OCI-LY3 (cell line): ENCODE data around the gene MIAT.

Source experiments
- H2AFZ ChIP-seq: fragments of 200-600, 300-600 bp; shearing (Covaris generic); 2 replicates; pipeline ENCODE4 v1.6.0; 2014; ENCODE audit warnings: antibody characterized with exemption, low read depth, low read length
- H3K27ac ChIP-seq: fragments of 200-600, 300-600 bp; sonication (generic); 2 replicates; pipeline ENCODE4 v1.5.1; 2014; ENCODE audit warnings: mild to moderate bottlenecking, low read length, moderate library complexity, mixed read lengths
- H3K27me3 ChIP-seq: fragments of 200-600, 300-600 bp; sonication (generic); 2 replicates; pipeline ENCODE4 v1.6.1; 2014; ENCODE audit warnings: low read depth, low read length, mixed read lengths
- H3K36me3 ChIP-seq: fragments of 200-600, 300-600 bp; sonication (generic); replicated peaks from 2 replicates; pipeline ENCODE3; 2014; ENCODE audit warnings: low read depth, low read length, mixed read lengths
- H3K4me1 ChIP-seq: fragments of 300-600, 200-600 bp; sonication (generic); 2 replicates; pipeline ENCODE4 v1.6.1; 2014; ENCODE audit warnings: low read length, mixed read lengths
- H3K4me2 ChIP-seq: fragments of 200-600, 300-600 bp; sonication (generic); 2 replicates; pipeline ENCODE4 v1.6.1; 2014; ENCODE audit warnings: low read length, mixed read lengths
- H3K4me3 ChIP-seq: fragments of 300-600, 200-600 bp; sonication (generic); 2 replicates; pipeline ENCODE4 v1.5.1; 2014; ENCODE audit warnings: antibody characterized with exemption, mild to moderate bottlenecking, low read length, moderate library complexity
- H3K79me2 ChIP-seq: fragments of 300-600, 200-600 bp; shearing (Covaris generic); 2 replicates; pipeline ENCODE4 v1.6.1; 2014; ENCODE audit warnings: mild to moderate bottlenecking, low read length, mixed read lengths
- H3K9ac ChIP-seq: fragments of 300-600, 200-600 bp; shearing (Covaris generic); 2 replicates; pipeline ENCODE4 v1.6.0; 2014; ENCODE audit warnings: mild to moderate bottlenecking, low read length, moderate library complexity
- H3K9me3 ChIP-seq: fragments of 200-600, 300-600 bp; shearing (Covaris generic); 2 replicates; pipeline ENCODE4 v1.6.1; 2014; ENCODE audit warnings: low read length, mixed read lengths; ENCODE audit not compliant: insufficient read depth
- H4K20me1 ChIP-seq: fragments of 200-600, 300-600 bp; sonication (generic); 2 replicates; pipeline ENCODE4 v1.6.1; 2016; ENCODE audit warnings: low read length, mixed read lengths; ENCODE audit not compliant: insufficient read depth
- CTCF ChIP-seq: fragments of 200-600, 300-600 bp; sonication (generic); IDR thresholded peaks from 2 replicates; pipeline ENCODE4 v1.5.1; 2014; ENCODE audit warnings: antibody characterized with exemption, low read length, low read depth
- EZH2phosphoT487 ChIP-seq: fragments of 200-600 bp; shearing (Covaris generic); IDR thresholded peaks from 2 replicates; pipeline ENCODE4 v1.6.1; 2018; ENCODE audit warnings: antibody characterized with exemption, mixed run types, low read depth

The MIAT gene

GRCh38 chr22:26650722-26651421 is 6.5 kb upstream of the MIAT start:
- H3K79me2 ChIP-seq = no peaks in the 10 kb centered on the region
- no peaks in the 10 kb centered on the region for H4K20me1 ChIP-seq
- H3K9ac ChIP-seq = no peak overlapping the region
- H3K27ac ChIP-seq = no peak overlapping the region
- no peak overlapping the region for H3K4me3 ChIP-seq
- H3K9me3 ChIP-seq = no peaks in the 10 kb centered on the region
- TF ChIP-seq CTCF (no peak), EZH2phosphoT487 (no peak)
- H3K4me2 ChIP-seq = no peak overlapping the region
- no peaks in the 10 kb centered on the region for H3K36me3 ChIP-seq
- H2AFZ ChIP-seq = no peak overlapping the region
- peaks cover 63% of the 10 kb centered on the region for H3K27me3 ChIP-seq
- no peaks in the 10 kb centered on the region for H3K4me1 ChIP-seq

- Histone ChIP-seq H3K36me3 (no peaks in the 10 kb centered on the region), H3K27ac (no peak overlapping the region), H3K79me2 (no peaks in the 10 kb centered on the region), H3K9me3 (no peaks in the 10 kb centered on the region), H3K4me1 (no peaks in the 10 kb centered on the region), H3K27me3 (peaks cover 53% of the 10 kb centered on the region), H3K4me2 (no peak overlapping the region), H4K20me1 (no peaks in the 10 kb centered on the region), H3K4me3 (no peak overlapping the region), H3K9ac (no peak overlapping the region), H2AFZ (no peak overlapping the region)
- TF ChIP-seq CTCF (no peak), EZH2phosphoT487 (no peak)
Measured at GRCh38 chr22:26651815-26652214, 5.6 kb upstream of the MIAT start.

GRCh38 chr22:26658161-26658560 is 773 bp downstream of the MIAT start:
- 0 out of 2 replicates have a peak overlapping the region, but pooled peaks have one; percentile 22 for H3K27ac ChIP-seq
- H3K9ac ChIP-seq = peak overlapping the region; percentile 62
- no peaks in the 10 kb centered on the region for H3K36me3 ChIP-seq
- H3K9me3 ChIP-seq = no peaks in the 10 kb centered on the region
- H3K4me2 ChIP-seq = peak overlapping the region; percentile 97
- peaks cover 27% of the 10 kb centered on the region for H3K27me3 ChIP-seq
- TF ChIP-seq EZH2phosphoT487 (no peak), CTCF (no peak)
- H3K79me2 ChIP-seq = no peaks in the 10 kb centered on the region
- peaks cover 20% of the 10 kb centered on the region for H3K4me1 ChIP-seq
- H3K4me3 ChIP-seq = peak overlapping the region; percentile 83
- peak overlapping the region; percentile 87 for H2AFZ ChIP-seq
- H4K20me1 ChIP-seq = no peaks in the 10 kb centered on the region

GRCh38 chr22:26658671-26659478 is 1.5 kb downstream of the MIAT start:
- H3K9ac ChIP-seq = peak overlapping the region; percentile 62
- H3K79me2 ChIP-seq = no peaks in the 10 kb centered on the region
- no peaks in the 10 kb centered on the region for H4K20me1 ChIP-seq
- H3K36me3 ChIP-seq = no peaks in the 10 kb centered on the region
- peaks cover 20% of the 10 kb centered on the region for H3K4me1 ChIP-seq
- H3K27me3 ChIP-seq = peaks cover 19% of the 10 kb centered on the region
- H3K4me3 ChIP-seq = peak overlapping the region; percentile 83
- peak overlapping the region; percentile 26 for H3K27ac ChIP-seq
- peak overlapping the region; percentile 97 for H3K4me2 ChIP-seq
- TF ChIP-seq EZH2phosphoT487 (no peak), CTCF (no peak)
- peak overlapping the region; percentile 87 for H2AFZ ChIP-seq
- no peaks in the 10 kb centered on the region for H3K9me3 ChIP-seq
